Stimulated activated CD8-positive, alpha-beta memory T cell treated with anti-CD3 and anti-CD28 coated beads, Interleukin-7, amount 100 ng/mL, for 4 hours (primary cell): ENCODE results near the gene TCERG1.
A peak's percentile ranks its signal among the peaks of the same experiment; 100 is the strongest.

Experiments used
- DNase-seq, 2 donors: peaks; one replicate each; pipeline ENCODE4 v3.0.0-alpha.2; 2020; ENCODE audit warnings: low read depth in 2 of 2

Gene TCERG1

GRCh38 chr5:146446861-146447733 lies at the start of gene TCERG1:
TCERG1 (plus strand) TSS chr5:146447333; CDS start chr5:146447350, 17 bp downstream.
- peak; percentile 95 to 98 for DNase-seq

- no peak for DNase-seq
Observed at GRCh38 chr5:146398826-146399225, 48.3 kb upstream of the TCERG1 start.

GRCh38 chr5:146399481-146399880 lies 47.7 kb upstream of the TCERG1 start:
- no peak for DNase-seq

- DNase-seq = no peak
Observed at GRCh38 chr5:146400201-146400600, 46.9 kb upstream of the TCERG1 start.

GRCh38 chr5:146401021-146401420 lies 46.1 kb upstream of the TCERG1 start:
- DNase-seq = no peak

- DNase-seq = no peak
Observed at GRCh38 chr5:146402949-146403348, 44.2 kb upstream of the TCERG1 start.

- no peak for DNase-seq
Observed at GRCh38 chr5:146409054-146409671, 38.0 kb upstream of the TCERG1 start.

GRCh38 chr5:146410272-146410671 lies 36.9 kb upstream of the TCERG1 start:
- no peak for DNase-seq

GRCh38 chr5:146419696-146420095 lies 27.4 kb upstream of the TCERG1 start:
- no peak for DNase-seq

- DNase-seq = no peak
Observed at GRCh38 chr5:146425023-146425422, 22.1 kb upstream of the TCERG1 start.

GRCh38 chr5:146426305-146426704 lies 20.8 kb upstream of the TCERG1 start:
- no peak for DNase-seq

- no peak for DNase-seq
Observed at GRCh38 chr5:146426853-146427618, 20.1 kb upstream of the TCERG1 start.

- no peak for DNase-seq
Observed at GRCh38 chr5:146427619-146427997, 19.5 kb upstream of the TCERG1 start.

GRCh38 chr5:146428658-146429057 lies 18.5 kb upstream of the TCERG1 start:
- DNase-seq = no peak

- no peak for DNase-seq
Observed at GRCh38 chr5:146440353-146440752, 6.8 kb upstream of the TCERG1 start.

GRCh38 chr5:146440870-146441495 lies 6.2 kb upstream of the TCERG1 start:
- DNase-seq = no peak

GRCh38 chr5:146441896-146442295 lies 5.2 kb upstream of the TCERG1 start:
- no peak for DNase-seq

- DNase-seq = peak in 1 of 2 donors; percentile 20
Observed at GRCh38 chr5:146447734-146448380, 724 bp downstream of the TCERG1 start.

- DNase-seq = no peak
Observed at GRCh38 chr5:146448783-146449519, 1.8 kb downstream of the TCERG1 start.

GRCh38 chr5:146450002-146450401 lies 2.9 kb downstream of the TCERG1 start:
- no peak for DNase-seq

- no peak for DNase-seq
Observed at GRCh38 chr5:146451411-146451810, 4.3 kb downstream of the TCERG1 start.
